HG03439 (cell line): ENCODE data around the gene POC5.

Experiments
- ATAC-seq: cut with Tn5 transposase; IDR thresholded peaks from one replicate; pipeline ENCODE4 v1.9.1; 2021; ENCODE audit warnings: mild to moderate bottlenecking, moderate library complexity; ENCODE audit not compliant: unreplicated experiment

Gene POC5

DNA sequence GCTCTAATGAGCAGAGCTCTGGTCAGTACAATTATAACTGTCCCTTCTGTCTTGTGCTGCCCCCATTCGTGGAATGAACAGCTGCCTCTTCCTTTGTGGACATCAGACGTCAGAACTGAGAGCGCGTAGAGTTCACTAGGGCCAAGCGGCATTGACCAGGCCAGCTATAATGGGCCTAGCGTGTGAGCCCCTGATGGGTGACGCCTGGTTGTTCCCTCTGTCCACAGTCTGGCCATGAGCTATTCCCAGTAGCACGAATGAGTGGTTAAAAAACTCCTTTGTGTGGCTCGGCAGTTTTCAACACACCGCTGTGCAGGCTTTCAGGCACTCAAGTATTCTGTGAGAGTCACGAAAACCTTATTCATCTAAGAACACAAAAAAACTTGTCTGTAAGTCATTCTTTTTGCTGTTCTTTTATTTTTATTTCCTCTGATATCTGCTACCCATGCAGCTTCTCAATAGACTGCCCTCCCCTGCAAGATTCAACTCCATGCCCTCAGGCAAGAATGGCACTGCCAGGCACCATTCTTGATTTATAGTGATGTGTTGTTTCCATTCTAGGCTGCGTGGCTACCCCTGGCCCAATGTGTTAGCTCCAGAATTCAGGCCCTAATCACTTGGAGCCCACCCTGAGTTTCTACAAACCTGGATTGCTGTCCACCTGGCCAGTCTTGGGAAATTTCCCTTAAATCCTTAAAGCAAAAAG is 53.5 kb downstream of the POC5 start:
- ATAC-seq: no peak

DNA sequence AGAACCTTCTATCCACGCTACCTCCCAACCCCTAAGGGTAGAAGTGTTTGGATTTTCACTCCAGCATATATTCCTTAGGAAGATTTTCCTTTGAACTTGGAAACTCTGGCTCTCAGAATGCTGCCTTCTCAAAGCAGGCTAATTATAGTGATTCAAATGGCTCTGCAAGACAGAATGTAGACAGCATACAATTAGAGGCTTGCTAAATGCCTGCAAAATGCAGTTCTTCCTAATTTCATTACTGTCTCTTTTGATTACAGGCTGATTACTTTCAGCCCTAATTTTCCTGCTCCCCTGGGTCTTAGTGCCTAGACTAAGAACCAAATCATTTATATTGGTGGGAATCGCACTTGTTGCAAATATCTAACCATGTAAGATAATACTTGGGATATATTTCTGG is 55.2 kb downstream of the POC5 start:
- no peak for ATAC-seq

DNA sequence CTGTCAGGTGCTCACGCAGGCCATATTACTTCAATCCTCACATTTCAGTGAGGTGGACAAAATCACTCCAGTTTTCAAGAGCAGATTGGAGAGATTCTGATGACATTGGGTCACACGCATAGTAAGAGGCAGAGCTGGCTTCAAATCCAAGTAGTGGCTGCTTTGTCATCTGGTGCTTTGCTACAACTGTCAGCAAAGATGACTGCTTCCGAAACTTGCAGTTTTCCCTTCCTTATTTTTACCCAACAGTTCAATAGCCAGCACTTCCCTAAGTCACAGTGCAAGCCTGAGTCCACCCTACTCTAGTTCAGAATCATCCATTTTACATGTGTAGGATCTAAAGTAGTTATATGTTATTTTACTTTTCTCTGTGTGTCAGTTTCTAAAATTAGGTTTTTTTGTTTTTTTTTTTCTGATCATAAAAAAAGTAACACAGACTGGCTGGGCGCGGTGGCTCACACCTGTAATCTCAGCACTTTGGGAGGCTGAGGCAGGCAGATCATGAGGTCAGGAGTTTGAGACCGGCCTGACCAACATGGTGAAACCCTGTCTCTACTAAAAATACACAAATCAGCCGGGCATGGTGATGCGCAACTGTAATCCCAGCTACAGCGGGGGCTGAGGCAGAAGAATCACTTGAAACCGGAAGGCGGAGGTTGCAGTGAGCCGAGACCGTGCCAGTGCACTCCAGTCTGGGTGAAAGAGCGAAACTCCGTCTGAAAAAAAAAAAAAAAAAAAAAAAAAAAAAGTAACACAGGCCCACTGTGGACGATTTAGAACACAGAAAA is 56.4 kb downstream of the POC5 start:
- ATAC-seq: no peak

DNA sequence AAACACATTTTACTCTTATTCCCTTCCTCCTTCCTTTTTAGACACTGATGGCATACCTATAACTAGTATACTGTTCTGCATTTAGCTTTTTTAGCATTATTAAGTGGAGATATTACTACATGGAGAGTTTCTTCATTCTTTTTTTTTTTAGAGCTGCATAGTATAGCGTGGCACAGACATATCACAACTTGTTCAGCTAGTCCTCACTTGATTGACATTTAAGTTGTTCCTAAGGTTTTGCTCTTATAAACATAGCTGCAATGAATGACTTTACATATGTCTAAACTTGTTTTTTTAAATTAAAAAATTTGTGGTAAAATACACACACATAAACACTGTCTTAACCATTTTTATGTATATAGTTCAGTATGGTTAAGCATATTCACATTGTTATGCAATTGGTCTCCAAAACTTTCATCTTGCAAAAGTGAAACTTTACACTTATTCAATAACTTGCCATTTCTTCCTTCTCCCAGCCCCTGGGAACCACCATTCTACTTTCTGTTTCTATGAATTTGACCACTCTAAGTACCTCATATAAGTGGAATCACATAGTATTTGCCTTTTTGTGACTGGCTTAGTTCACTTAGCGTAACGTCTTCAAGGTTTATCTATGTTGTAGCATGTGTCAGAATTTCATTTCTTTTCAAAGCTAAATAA is 57.3 kb downstream of the POC5 start:
- no peak for ATAC-seq

DNA sequence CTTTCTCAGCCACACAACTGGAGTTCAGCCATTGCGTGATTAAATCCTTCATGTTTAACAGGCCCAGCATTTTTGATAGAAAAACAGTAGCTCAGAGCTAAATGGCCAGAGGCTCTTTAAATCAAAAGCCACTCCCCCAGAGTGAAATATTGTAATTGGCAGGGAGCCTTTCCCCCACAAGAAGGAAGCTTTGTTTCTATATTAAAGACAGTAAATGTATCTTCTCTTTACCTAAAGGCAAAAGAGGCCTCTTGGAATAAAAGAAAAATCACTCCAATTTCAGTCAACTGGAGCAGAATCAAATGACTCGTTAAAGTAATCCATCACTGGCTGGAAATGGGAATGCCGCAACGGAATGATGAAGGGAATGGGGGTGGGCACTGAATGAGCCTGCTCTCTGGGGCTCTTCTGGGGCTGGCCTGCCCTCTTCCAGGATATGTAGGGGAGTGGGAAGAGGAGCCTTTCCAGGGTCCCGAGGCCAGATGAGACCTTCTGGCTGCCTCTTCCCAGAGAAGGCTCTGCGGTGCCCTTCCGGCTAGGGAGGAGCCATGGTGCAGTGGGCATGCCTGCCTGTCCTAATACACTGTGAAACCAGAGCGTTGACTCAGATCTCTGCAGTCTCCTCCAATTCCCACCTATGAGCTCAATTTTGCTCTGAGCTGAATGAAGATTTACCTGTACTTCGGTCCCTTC is 60.8 kb downstream of the POC5 start:
- no peak for ATAC-seq

DNA sequence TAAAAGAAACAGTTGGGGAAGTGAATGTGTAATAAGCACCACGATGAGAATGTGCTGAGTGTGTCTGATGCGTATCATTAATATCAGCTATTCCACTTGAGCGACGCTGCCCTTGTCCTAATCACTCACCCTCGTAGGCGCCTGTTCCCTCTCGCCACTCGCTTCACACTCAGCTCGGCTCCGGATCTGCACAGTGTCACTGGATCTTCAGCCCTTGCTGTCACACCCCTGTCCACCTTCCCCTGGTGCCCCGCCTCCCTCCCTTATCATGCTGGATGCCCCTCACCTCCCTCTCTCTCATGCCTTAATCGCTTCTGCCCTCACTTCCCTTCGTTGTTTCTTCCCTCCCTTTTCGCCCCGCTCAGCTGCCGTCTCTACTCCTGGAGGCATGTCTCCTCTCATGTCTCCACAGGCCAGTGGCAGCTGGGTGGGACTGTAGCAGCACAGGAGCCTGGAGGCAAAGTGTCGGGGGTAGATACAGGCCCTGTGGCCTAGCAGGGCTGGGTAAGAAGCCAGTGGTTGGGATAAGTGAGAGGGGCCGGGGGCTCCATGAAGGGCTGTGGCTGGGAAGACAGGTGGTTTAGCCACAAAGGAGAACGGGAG is 62.4 kb downstream of the POC5 start:
- ATAC-seq: no peak

DNA sequence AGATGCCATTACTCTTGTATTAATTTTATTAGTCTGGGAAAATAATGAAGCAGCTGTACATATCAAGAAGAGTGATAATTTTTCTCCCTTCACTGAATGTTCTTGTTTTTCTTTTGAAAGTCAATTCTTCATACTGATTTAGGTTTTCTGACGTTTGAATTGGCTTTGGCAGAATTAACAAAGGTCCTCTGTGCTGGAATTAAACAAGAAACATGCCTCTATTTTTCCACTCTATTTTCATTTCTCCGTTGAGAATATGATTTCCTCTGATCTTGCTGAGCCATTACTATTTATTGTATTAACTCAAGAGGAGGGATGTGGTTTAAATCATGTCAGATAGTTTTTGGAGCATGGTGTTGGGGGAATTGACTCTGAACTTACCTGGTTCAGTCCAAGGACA is 63.7 kb downstream of the POC5 start:
- ATAC-seq: no peak

DNA sequence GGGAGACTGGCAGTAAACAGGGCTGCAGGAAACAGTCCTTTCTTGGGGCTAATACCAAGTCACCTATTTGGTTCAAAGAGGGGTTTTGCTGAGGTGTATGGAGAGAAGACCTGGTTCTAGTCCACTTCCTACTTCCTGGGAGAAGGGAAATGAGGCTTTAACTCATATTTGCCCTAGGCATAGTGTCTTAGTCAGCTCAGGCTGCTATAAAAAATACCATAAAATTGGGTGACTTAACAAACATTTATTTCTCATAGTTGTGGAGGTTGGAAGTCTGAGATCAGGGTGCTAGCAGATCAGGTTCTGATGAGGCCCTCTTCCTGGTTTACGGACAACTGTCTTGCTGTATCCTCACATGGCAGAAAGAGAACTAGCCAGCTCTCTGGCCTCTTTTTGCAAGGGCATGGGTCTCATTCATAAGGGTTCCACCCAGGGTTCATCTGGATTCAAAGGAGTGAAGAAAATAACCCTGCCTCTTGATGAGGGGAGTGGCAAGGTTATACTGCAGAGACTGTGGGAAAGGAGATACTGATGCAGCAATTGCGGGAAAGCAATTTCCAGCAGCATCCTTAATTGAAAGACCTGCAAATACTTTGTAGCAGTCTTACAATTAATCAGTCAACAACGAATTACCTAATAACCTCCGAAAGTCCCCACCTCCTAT is 65.5 kb downstream of the POC5 start:
- no peak for ATAC-seq

DNA sequence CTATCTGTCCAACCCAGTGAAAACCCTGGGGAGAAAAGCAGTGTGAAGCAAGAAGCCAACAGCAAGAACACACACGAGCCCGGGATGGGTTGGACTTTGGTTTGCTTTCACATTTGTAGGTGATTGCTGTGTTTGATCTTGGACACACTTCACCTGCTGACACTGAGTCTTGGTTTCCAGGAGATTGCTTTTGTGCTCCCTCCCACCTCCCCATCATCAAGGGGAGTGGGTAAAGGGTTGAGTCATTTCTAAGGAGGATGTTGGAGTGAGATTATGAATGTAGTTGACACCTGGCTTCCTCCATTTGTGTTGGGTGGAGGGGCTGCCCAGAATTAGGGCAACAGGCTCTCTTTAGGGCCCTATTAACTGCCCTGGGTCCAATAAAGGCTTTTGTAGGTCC is 68.5 kb downstream of the POC5 start:
- no peak for ATAC-seq

DNA sequence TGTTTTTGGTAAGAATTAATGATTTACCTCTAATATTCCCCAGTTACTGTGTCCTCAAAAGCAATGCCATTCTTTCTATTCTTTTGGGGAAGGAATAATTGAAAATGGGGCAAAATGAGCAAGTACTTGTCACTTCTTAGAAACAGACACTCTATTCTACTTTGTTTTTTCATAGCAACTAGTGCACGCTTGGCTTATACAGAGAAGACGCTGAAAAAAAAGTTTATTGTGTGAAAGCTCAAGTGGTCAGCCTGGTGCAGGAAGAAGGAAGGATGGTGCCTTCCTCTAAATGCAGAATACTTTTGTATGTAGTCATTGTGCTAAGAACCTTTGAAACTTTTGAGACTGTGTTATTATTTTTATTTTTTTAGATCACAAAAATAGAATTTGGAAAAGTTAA is 76.4 kb downstream of the POC5 start:
- ATAC-seq: no peak

DNA sequence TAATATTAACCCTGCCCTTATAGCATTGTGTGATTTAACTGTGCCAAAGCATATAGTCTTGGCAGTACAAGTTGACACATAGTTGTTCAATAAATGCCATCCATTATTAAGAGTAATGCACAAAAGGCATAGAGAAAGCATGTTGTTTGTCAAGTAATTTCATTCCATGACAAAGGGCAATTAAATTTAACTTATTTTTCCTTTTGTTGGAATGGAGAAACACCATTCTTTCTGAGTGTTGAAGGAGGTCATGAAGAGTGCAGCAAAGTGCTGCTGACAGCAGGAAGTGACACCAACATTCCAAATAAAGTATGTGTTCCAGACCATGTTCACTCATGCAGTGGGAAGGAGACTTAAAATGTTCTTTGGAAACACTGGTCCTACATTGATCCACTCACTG is 76.8 kb downstream of the POC5 start:
- no peak for ATAC-seq

DNA sequence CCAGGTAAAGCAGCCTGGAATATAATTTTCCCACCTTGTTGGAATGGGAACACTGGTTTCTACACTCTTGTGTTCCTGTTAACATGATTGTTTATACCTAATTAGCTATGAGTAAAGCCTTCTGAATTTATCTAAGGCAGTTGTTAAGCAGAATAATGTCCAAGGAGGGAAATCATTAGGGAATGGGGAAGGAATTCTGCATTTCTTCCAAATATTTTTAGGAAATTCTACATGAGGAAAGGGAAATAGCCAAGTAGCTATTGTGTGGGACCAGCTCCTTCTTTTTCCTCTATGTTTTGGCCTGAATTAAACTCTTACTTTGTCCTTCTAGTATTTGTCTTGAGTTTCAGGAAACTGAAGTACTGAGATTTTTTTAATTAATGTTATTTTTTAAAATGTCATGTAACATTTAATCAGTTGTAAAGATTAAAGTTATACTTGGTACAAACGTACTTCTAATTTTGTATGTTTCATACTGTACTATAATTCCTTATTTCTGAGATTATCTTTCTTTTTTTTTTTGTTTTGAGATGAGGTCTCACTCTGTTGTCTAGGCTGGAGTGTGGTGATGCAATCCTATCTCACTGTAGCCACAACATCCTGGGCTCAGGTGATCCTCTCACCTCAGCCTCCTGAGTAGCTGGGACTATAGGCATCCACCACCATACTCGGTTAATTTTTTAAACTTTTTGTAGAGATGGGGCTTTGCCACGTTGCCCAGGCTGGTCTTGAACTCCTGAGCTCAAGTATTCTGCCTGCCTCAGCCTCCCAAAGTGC is 77.5 kb downstream of the POC5 start:
- no peak for ATAC-seq

DNA sequence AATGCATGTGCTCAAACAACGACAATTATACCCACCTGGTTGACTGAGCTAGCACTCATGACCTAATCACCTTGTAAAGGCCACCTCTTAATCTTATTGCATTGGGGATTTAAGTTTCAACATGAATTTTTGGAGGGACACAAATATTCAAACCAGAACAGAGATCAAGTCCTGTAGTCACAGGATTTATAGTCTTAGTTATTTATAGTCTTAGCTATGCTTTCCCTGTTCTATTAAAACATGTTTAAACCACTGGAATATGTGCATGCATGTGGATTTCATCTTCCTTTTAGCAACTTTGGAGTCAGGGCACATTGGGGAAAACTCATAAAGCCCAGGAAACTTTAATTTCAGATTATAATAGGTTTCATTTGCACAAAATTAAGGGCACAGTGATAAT is 79.3 kb downstream of the POC5 start:
- no peak for ATAC-seq

DNA sequence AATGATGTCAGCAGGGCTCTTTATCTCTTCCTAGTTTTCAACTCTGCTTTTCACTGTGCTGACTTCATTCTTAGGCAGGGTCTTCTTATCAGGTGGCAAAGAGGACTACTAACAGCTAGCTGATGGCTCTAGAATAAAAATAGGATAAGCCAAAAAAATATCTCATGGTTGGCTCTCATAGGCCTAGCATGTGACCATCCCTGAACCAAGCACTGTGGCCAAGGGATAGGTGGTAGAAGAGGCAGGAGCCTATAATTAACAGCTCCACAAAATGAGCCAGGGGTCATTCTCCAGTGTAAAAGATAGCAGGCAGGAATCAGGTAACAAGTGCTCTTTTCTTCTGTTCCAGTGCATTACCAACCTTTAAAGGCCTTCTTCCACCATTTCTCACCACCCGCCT is 84.9 kb downstream of the POC5 start:
- ATAC-seq: no peak

DNA sequence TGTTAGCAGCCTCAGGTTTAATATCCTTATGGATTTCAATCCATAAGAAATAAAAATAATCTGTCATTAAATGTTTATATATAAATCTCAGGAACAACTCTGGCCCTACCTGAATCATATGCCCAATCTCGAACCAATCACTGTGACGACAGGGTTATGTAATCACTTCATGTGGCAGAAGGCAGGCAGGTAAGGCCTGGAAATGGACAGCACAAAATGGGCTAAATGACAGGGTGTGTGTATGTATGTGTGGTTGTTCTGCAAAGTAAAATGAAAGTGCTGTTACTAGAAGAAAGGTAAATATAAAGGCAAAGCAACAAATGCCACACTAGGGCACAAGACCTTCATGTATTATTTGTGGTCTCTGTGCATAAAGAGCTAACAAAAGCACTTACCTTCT is 86.4 kb downstream of the POC5 start:
- no peak for ATAC-seq

DNA sequence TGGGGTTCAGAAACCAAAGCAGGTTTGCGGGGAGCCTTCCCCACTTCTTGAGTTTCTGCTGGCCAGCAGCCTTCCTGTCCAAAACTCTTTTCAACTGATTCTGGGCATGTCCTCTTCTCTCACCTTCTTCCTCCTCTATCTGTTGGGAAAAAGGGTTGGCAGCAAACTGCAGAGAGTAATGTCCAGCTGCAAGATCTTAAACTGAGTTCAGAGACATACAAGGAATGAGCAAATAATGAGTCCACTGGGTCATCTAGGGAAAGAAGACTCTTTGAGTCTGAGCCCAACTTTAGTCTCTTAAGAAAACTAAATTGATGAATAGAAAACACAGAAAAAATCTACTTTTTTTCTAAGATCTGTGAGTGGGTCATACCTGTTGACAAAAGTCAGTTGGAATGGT is 89.4 kb downstream of the POC5 start:
- ATAC-seq: no peak

DNA sequence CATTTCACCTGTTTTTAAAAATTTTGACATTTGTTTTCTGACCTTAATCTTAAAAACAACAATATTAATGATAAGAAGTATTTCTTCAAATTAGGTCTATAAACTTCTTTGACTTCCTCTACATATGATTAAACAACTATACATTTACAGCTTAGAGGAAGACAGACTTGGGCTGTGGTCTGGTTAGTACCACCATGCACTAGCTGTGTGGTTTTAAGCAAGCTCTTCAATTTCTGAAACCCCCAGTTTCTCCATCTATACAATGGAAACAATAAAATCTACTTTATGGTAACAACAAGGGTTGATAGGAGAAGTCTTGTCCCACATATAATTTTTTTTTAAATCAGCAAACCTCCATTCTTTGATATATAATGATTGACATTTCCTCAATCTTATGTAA is 90.3 kb downstream of the POC5 start:
- ATAC-seq: no peak
